Bronchial epithelial cell (primary cell): ENCODE measurements around the gene CFAP20DC. TPM values are rescaled to one million over a fixed set of nuclear protein-coding genes. Genes with fewer than 3 reads are reported as not detected.

Source experiments
- DNase-seq: peaks from one replicate; pipeline ENCODE4 v3.0.0-alpha.2; 2010; ENCODE audit warnings: low read depth
- FAIRE-seq: peaks from 2 replicates; lab custom pipeline; 2011; peaks lifted over from hg19 to GRCh38; lab: Jason Lieb, UNC
- H3K27me3 ChIP-seq: 2 replicates; pipeline ENCODE4 v1.5.1; 2011; ENCODE audit warnings: low read length; ENCODE audit not compliant: control insufficient read depth, insufficient read depth
- H3K36me3 ChIP-seq: 2 replicates; pipeline ENCODE4 v1.5.1; 2011; ENCODE audit warnings: low read length; ENCODE audit not compliant: control insufficient read depth, insufficient read depth
- H3K4me3 ChIP-seq: 2 replicates; pipeline ENCODE4 v1.5.1; 2011; ENCODE audit warnings: mild to moderate bottlenecking, low read depth, low read length, control low read depth
- CTCF ChIP-seq: IDR thresholded peaks from 2 replicates; pipeline ENCODE4 v1.5.1; 2011; ENCODE audit warnings: mild to moderate bottlenecking, moderate library complexity, low read length, control low read depth, inconsistent platforms; ENCODE audit not compliant: insufficient read depth, severe bottlenecking
- total RNA-seq: library from RNA; depleted of rRNA; stranded (reverse); fragments of >200 nt; gene quantifications from 2 replicates; pipeline ENCODE4 v1.2.1, GENCODE V29; 2014

Gene CFAP20DC
- total RNA-seq, 1 donor from 2014 or later: 6.8 TPM

GRCh38 chr3:58724336-58724735 is 325.5 kb downstream of the CFAP20DC start:
- DNase-seq (no peak), FAIRE-seq (no peak)
- TF ChIP-seq CTCF: no peak
- Histone ChIP-seq H3K4me3 (no peak overlapping the region), H3K27me3 (no peaks in the 10 kb centered on the region), H3K36me3 (no peaks in the 10 kb centered on the region)

GRCh38 chr3:58723173-58723572 is 326.7 kb downstream of the CFAP20DC start:
- no peak for FAIRE-seq
- no peak for TF ChIP-seq CTCF
- Histone ChIP-seq H3K27me3 (no peaks in the 10 kb centered on the region), H3K36me3 (no peaks in the 10 kb centered on the region), H3K4me3 (no peak overlapping the region)
- peak; percentile 37 for DNase-seq

GRCh38 chr3:58722561-58722960 is 327.3 kb downstream of the CFAP20DC start:
- TF ChIP-seq CTCF: no peak
- no peaks in the 10 kb centered on the region for H3K36me3 ChIP-seq

GRCh38 chr3:58720526-58720925 is 329.3 kb downstream of the CFAP20DC start:
- no peaks in the 10 kb centered on the region for H3K36me3 ChIP-seq
- H3K4me3 ChIP-seq: no peak overlapping the region
- DNase-seq (no peak), FAIRE-seq (no peak)
- no peak for TF ChIP-seq CTCF
- no peaks in the 10 kb centered on the region for H3K27me3 ChIP-seq

More at GRCh38 chr3:58722561-58722960, 327.3 kb downstream of the CFAP20DC start:
- H3K27me3 ChIP-seq: no peaks in the 10 kb centered on the region
- H3K4me3 ChIP-seq: no peak overlapping the region
- FAIRE-seq: no peak
- no peak for DNase-seq

- Histone ChIP-seq H3K4me3 (no peak overlapping the region), H3K36me3 (no peaks in the 10 kb centered on the region), H3K27me3 (no peaks in the 10 kb centered on the region)
- no peak for TF ChIP-seq CTCF
- no peak for DNase-seq
- FAIRE-seq: no peak
Measured at GRCh38 chr3:58719684-58720083, 330.1 kb downstream of the CFAP20DC start.

GRCh38 chr3:58713715-58714401 is 336.0 kb downstream of the CFAP20DC start:
- no peak for TF ChIP-seq CTCF
- DNase-seq: no peak
- H3K27me3 ChIP-seq: no peaks in the 10 kb centered on the region
- no peak for FAIRE-seq
- H3K4me3 ChIP-seq: no peak overlapping the region
- H3K36me3 ChIP-seq: no peaks in the 10 kb centered on the region
